Immature natural killer cell (primary cell): ENCODE data around the gene CDC42BPA. TPM values are rescaled to one million over a fixed set of nuclear protein-coding genes. Genes with fewer than 3 reads are reported as not detected.

ENCODE experiments used
- DNase-seq, 3 donors: peaks; one replicate each; pipeline ENCODE4 v3.0.0; 2022; ENCODE audit warnings: mixed read lengths in 1 of 3
- H3K27ac Mint-ChIP-seq, 6 donors: one replicate each; pipeline ENCODE4 v1.8.0; 2020; ENCODE audit warnings: mixed read lengths in 6 of 6, mild to moderate bottlenecking in 5 of 6, inconsistent platforms in 4 of 6, moderate library complexity in 3 of 6
- H3K27me3 Mint-ChIP-seq, 3 donors: one replicate each; pipeline ENCODE4 v1.8.0; 2020 to 2021; ENCODE audit warnings: low read depth in 3 of 3, mild to moderate bottlenecking in 3 of 3, mixed read lengths in 3 of 3, moderate library complexity in 3 of 3, inconsistent platforms in 1 of 3
- H3K36me3 Mint-ChIP-seq, 3 donors: one replicate each; pipeline ENCODE4 v1.8.0; 2020; ENCODE audit warnings: mixed read lengths in 3 of 3, inconsistent platforms in 2 of 3, mild to moderate bottlenecking in 2 of 3
- H3K4me1 Mint-ChIP-seq, 2 donors: one replicate each; pipeline ENCODE4 v1.8.0; 2020; ENCODE audit warnings: inconsistent platforms in 2 of 2, mild to moderate bottlenecking in 2 of 2, mixed read lengths in 2 of 2, moderate library complexity in 1 of 2
- H3K4me3 Mint-ChIP-seq, 5 donors: one replicate each; pipeline ENCODE4 v1.8.0; 2020; ENCODE audit warnings: mild to moderate bottlenecking in 5 of 5, mixed read lengths in 5 of 5, inconsistent platforms in 3 of 5, moderate library complexity in 3 of 5
- H3K9me3 Mint-ChIP-seq, 6 donors: one replicate each; pipeline ENCODE4 v1.8.0; 2020; ENCODE audit warnings: mild to moderate bottlenecking in 6 of 6, mixed read lengths in 6 of 6, inconsistent platforms in 4 of 6, moderate library complexity in 3 of 6
- polyA plus RNA-seq, 3 donors: library from polyadenylated mRNA; unstranded; fragments of 300-500 nt; fragmentation: Illumina TruSeq; gene quantifications; one replicate each; pipeline ENCODE4 v1.2.3, GENCODE V29; 2021

The CDC42BPA gene
- polyA plus RNA-seq, 3 donors from 2014 or later, result 0.13 to 0.67 TPM; not detected in 1

DNA sequence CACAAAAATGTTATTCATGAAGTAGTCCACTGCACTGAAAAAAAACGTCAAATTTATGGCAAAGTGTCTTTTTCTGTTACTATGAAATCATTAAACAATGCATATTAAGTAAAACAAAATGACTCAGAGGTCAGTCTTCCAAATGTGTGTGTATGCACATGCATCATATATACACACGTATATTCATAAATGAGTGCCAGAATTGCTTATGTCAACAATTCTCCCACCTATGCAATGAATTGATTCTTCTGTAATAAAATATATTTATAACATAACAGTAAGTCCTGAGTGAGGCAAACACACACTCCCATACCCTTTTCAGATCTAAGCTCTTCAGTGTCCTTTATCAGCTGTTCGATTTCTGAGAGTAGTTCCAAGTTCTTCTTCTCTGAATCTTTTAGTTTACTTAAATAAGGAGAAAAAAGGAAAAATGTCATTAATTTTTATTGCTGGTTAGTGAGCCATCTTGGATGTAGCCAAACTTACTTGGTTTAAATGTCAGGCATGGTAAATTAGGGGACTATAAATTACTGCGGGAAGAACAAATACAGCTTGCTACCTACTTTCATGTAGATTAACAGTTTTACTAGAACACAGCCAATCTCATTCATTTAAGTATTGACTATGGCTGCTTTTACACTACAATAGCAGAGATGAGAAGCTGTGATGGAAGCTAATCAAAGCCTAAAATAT, 246.3 kb downstream of the CDC42BPA start:
- DNase-seq, result no peak

GRCh38 chr1:227070638-227071285, 247.5 kb downstream of the CDC42BPA start:
- no peaks in the 10 kb centered on the region for H3K4me1 Mint-ChIP-seq
- H3K27me3 Mint-ChIP-seq, result peaks cover 0 to 2% (median 2%) of the 10 kb centered on the region in 3 donors
- no peak overlapping the region for H3K4me3 Mint-ChIP-seq
- DNase-seq, result no peak
- H3K36me3 Mint-ChIP-seq, result no peaks in the 10 kb centered on the region
- H3K9me3 Mint-ChIP-seq, result no peaks in the 10 kb centered on the region
- H3K27ac Mint-ChIP-seq, result no peak overlapping the region

More for the DNA sequence above, 246.3 kb downstream of the CDC42BPA start:
- Mint-ChIP-seq H3K36me3 (no peaks in the 10 kb centered on the region), H3K27me3 (peaks cover 0 to 2% (median 0%) of the 10 kb centered on the region in 3 donors), H3K9me3 (no peaks in the 10 kb centered on the region), H3K27ac (no peak overlapping the region), H3K4me1 (no peaks in the 10 kb centered on the region), H3K4me3 (no peak overlapping the region)

DNA sequence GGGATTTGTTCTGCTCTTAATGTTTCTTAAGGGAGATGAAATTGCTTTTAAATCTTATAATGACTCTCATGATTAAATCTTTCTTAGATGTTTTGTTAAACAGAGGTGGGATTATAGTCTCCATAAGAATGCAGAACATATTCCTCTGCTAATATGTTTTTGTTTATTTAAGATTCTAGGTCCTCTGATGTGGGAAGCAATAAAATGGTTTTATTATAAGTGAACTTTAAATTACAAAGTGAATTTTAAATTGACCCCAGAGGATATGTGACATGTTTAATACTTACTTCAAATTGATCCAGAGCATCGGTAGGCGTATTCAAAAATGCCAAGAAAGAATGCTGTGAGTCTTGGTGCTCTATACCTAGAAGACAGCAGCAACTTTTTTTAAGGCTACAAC, 248.8 kb downstream of the CDC42BPA start:
- Mint-ChIP-seq H3K27ac (no peak overlapping the region), H3K27me3 (peaks cover 0 to 2% (median 2%) of the 10 kb centered on the region in 3 donors), H3K4me3 (no peak overlapping the region), H3K9me3 (no peaks in the 10 kb centered on the region), H3K4me1 (no peaks in the 10 kb centered on the region), H3K36me3 (no peaks in the 10 kb centered on the region)
- no peak for DNase-seq

- Mint-ChIP-seq H3K9me3 (no peaks in the 10 kb centered on the region), H3K4me3 (no peak overlapping the region), H3K27me3 (peaks cover 0 to 2% (median 2%) of the 10 kb centered on the region in 3 donors), H3K36me3 (no peaks in the 10 kb centered on the region), H3K4me1 (no peaks in the 10 kb centered on the region), H3K27ac (no peak overlapping the region)
- DNase-seq, result no peak
Measured at GRCh38 chr1:227068883-227069282, 249.4 kb downstream of the CDC42BPA start.

- DNase-seq, result no peak
- no peak overlapping the region for H3K4me3 Mint-ChIP-seq
- no peaks in the 10 kb centered on the region for H3K36me3 Mint-ChIP-seq
- H3K27ac Mint-ChIP-seq, result no peak overlapping the region
- no peaks in the 10 kb centered on the region for H3K9me3 Mint-ChIP-seq
- no peaks in the 10 kb centered on the region for H3K4me1 Mint-ChIP-seq
- peaks cover 0 to 2% (median 2%) of the 10 kb centered on the region in 3 donors for H3K27me3 Mint-ChIP-seq
Measured at GRCh38 chr1:227066999-227067398, 251.3 kb downstream of the CDC42BPA start.

DNA sequence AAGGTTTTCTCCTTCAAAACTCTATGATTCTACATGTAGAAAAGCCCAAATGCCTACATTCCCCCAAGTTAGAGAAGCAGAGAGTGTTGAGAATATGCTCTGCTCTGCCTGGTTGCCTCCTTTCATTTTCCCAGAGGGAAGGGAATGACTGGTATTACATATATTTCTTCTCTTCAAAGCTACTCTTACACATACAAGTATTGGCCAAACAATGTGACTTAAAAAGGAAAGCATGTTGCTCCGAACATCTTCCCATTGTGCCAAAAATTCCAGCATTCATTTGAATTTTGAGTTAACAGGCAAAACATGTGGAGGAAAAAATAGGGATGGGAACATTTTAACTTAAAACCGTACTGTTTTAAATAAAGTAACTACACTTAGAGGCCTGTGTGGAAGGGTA, 253.0 kb downstream of the CDC42BPA start:
- Mint-ChIP-seq H3K4me3 (no peak overlapping the region), H3K27me3 (peaks cover 2 to 4% (median 3%) of the 10 kb centered on the region in 3 donors), H3K4me1 (no peaks in the 10 kb centered on the region), H3K36me3 (no peaks in the 10 kb centered on the region), H3K27ac (no peak overlapping the region), H3K9me3 (peaks cover 0 to under 1% (median 0%) of the 10 kb centered on the region in 6 donors)
- no peak for DNase-seq

DNA sequence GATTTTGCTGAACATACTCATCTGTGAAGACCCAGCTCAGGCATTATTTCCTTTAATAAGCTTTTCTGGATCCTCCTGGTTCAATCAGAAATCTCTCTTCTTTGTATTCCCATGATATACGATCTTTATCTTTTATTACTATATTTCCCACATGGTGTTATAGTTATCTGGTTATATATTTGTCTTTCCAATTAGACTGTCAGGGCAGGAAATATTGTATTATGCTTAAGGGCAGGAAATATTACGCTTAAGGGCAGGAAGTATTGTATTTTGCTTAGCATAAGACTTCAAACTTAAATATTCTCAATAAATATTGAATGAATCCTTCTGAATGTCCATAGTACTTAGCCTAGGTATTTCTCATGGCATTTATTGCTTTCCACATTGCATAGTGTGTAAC, 256.0 kb downstream of the CDC42BPA start:
- Mint-ChIP-seq H3K27me3 (peaks cover 2 to 7% (median 3%) of the 10 kb centered on the region in 3 donors), H3K36me3 (no peaks in the 10 kb centered on the region), H3K27ac (no peak overlapping the region), H3K9me3 (peaks cover 0 to 2% (median 0%) of the 10 kb centered on the region in 6 donors), H3K4me3 (no peak overlapping the region), H3K4me1 (no peaks in the 10 kb centered on the region)
- DNase-seq, result no peak

- Mint-ChIP-seq H3K4me3 (no peak overlapping the region), H3K27me3 (peaks cover 2 to 9% (median 2%) of the 10 kb centered on the region in 3 donors)
Measured at GRCh38 chr1:227059076-227059475, 259.2 kb downstream of the CDC42BPA start.

GRCh38 chr1:227058321-227058751, 260.0 kb downstream of the CDC42BPA start:
- Mint-ChIP-seq H3K27me3 (peaks cover 2 to 10% (median 2%) of the 10 kb centered on the region in 3 donors), H3K4me1 (no peaks in the 10 kb centered on the region), H3K27ac (no peak overlapping the region), H3K36me3 (no peaks in the 10 kb centered on the region), H3K9me3 (peaks cover 0 to 2% (median 0%) of the 10 kb centered on the region in 6 donors), H3K4me3 (no peak overlapping the region)
- no peak for DNase-seq

More at GRCh38 chr1:227059076-227059475, 259.2 kb downstream of the CDC42BPA start:
- Mint-ChIP-seq H3K27ac (no peak overlapping the region), H3K4me1 (no peaks in the 10 kb centered on the region), H3K9me3 (peaks cover 0 to 2% (median 0%) of the 10 kb centered on the region in 6 donors), H3K36me3 (no peaks in the 10 kb centered on the region)
- DNase-seq, result no peak

GRCh38 chr1:227049253-227049652, 269.0 kb downstream of the CDC42BPA start:
- Mint-ChIP-seq H3K9me3 (no peaks in the 10 kb centered on the region), H3K36me3 (no peaks in the 10 kb centered on the region), H3K4me3 (no peak overlapping the region), H3K4me1 (no peaks in the 10 kb centered on the region), H3K27me3 (peaks cover 0 to 22% (median 2%) of the 10 kb centered on the region in 3 donors), H3K27ac (no peak overlapping the region)
- no peak for DNase-seq

DNA sequence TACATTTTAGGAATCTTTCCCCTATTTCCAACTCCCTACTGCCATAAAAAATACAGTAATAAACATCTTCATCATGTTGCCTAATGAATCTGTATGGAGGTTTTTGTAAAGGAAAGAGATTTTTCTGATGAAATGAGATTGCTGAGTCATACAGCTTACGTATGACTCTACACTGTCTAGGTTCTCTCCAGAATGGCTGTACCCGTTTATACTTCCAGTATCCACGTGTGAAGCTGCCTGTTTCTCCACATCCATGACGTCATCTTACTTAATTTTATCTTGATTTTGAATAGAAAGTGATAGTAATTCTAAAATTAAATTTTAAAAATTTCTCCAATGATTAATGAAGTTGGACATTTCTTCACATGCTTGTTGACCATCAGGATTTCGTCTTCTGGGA, 274.5 kb downstream of the CDC42BPA start:
- no peaks in the 10 kb centered on the region for H3K4me1 Mint-ChIP-seq
- no peak overlapping the region for H3K4me3 Mint-ChIP-seq
- H3K9me3 Mint-ChIP-seq, result no peaks in the 10 kb centered on the region
- H3K27me3 Mint-ChIP-seq, result peaks cover 1 to 16% (median 2%) of the 10 kb centered on the region in 3 donors
- H3K27ac Mint-ChIP-seq, result no peak overlapping the region
- no peak for DNase-seq
- no peaks in the 10 kb centered on the region for H3K36me3 Mint-ChIP-seq

DNA sequence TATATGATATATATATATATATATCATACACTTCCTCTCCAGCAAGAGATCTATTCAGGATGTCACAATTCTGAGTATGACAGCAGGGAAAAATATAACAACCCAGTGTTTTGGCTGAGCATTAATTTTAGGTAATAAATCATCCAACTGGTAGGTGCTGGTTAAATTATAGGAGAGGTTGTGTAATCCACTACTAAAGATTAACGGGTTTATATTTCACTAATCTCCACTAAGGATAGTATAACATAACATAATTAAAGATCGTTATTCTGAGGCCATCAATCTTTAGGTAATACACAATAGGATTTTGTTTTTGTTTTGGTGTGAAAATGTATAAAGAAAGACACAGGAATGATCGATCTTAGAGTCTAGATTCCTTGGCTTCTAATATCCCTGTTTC, 276.0 kb downstream of the CDC42BPA start:
- no peak overlapping the region for H3K4me3 Mint-ChIP-seq
- no peak overlapping the region for H3K27ac Mint-ChIP-seq
- no peaks in the 10 kb centered on the region for H3K36me3 Mint-ChIP-seq
- peaks cover 1 to 14% (median 5%) of the 10 kb centered on the region in 3 donors for H3K27me3 Mint-ChIP-seq
- H3K9me3 Mint-ChIP-seq, result no peaks in the 10 kb centered on the region
- no peaks in the 10 kb centered on the region for H3K4me1 Mint-ChIP-seq
- DNase-seq, result no peak

DNA sequence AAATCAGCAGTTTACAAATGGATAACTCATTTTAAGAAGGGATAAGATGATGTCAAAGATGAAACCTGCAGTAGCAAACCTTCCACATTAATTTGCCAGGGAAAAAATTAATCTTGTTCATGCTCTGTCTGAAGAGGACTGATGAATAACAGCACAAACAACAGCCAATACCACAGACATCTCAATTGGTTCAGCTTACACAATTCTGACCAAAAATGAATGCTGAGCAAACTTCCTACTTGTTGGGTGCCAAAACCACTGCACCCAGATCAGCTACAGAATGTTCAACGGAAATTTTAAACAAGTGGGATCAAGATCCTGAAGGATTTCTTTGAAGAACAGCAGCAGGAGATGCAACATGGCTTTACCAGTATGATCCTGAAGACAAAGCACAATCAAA, 279.9 kb downstream of the CDC42BPA start:
- H3K36me3 Mint-ChIP-seq, result no peaks in the 10 kb centered on the region
- H3K9me3 Mint-ChIP-seq, result no peaks in the 10 kb centered on the region
- peaks cover 1 to 5% (median 4%) of the 10 kb centered on the region in 3 donors for H3K27me3 Mint-ChIP-seq
- no peak overlapping the region for H3K27ac Mint-ChIP-seq
- no peak for DNase-seq
- H3K4me3 Mint-ChIP-seq, result no peak overlapping the region
- H3K4me1 Mint-ChIP-seq, result no peaks in the 10 kb centered on the region

- Mint-ChIP-seq H3K4me1 (no peaks in the 10 kb centered on the region), H3K27me3 (peaks cover 1 to 4% (median 2%) of the 10 kb centered on the region in 3 donors), H3K4me3 (no peak overlapping the region), H3K9me3 (no peaks in the 10 kb centered on the region), H3K36me3 (no peaks in the 10 kb centered on the region), H3K27ac (no peak overlapping the region)
- DNase-seq, result no peak
Measured at GRCh38 chr1:227037121-227037520, 281.2 kb downstream of the CDC42BPA start.
